ENCODE measurements around the gene SESN1. TPM values are rescaled to one million over a fixed set of nuclear protein-coding genes. Genes with fewer than 3 reads are reported as not detected.

The SESN1 gene
- polyA plus RNA-seq, 6 donors from 2014 or later: 28.4 to 148 (median 55.7) TPM

DNA sequence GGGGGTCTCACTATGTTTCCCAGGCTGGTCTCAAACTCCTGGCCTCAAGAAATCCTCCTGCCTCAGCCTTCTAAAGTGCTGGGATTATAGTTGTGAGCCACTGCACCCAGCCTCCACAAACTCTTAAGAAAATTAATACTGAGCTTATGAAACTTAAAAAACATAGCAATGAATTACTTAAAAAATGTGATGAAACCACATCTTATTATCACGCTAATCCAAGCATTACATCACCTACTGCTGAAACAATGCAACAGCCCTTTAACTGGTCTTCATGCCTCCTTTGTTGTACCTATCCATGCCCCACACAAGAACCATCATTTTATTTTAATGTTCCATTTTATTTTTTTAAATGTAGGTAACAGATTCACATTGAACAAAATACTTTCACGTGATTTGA, 24.9 kb downstream of the SESN1 start:
- Mint-ChIP-seq H3K36me3 (no peaks in the 10 kb centered on the region), H3K27ac (peak overlapping the region in 2 of 6 donors; percentile 21 to 26), H3K4me1 (peaks cover 13 to 39% (median 15%) of the 10 kb centered on the region in 3 donors), H3K9me3 (no peaks in the 10 kb centered on the region), H3K27me3 (no peaks in the 10 kb centered on the region), H3K4me3 (no peak overlapping the region)
- DNase-seq: no peak
- no peak for ATAC-seq (ENCODE audit: low read depth in 2 of 2)

DNA sequence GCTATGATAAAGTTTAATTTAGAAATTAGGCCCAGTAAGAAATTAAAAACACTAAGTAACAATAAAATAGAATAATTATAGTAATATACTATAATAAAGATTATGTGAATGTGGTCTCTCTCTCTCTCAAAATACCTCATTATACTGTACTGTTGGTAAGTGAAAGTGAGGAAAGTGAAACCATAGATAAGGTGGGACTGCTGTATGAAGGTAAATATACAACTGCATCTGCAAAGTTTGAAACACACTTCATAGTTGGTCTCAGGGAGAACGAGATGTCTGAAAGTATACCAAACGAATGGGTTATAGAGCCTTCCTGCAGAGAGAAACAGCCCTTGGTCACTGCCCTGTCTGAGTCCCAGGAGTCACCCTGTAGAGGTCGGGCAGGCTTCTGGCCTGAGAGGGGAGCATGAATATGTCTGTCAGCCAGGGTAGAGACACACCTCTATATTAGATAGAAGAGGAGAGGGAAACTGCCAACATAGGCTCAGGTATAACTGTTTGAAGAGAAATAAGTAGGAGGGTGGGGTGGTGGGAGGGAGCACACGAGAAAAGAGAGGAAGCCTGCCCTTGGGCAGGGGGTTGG, 31.8 kb downstream of the SESN1 start:
- Mint-ChIP-seq H3K9me3 (no peaks in the 10 kb centered on the region), H3K36me3 (no peaks in the 10 kb centered on the region), H3K27ac (peak overlapping the region in 1 of 6 donors; percentile 6), H3K27me3 (no peaks in the 10 kb centered on the region), H3K4me3 (peak overlapping the region in 1 of 8 donors; percentile 2), H3K4me1 (peaks cover 25 to 39% (median 28%) of the 10 kb centered on the region in 3 donors)
- ATAC-seq (ENCODE audit: low read depth in 2 of 2) (no peak), DNase-seq (no peak)

DNA sequence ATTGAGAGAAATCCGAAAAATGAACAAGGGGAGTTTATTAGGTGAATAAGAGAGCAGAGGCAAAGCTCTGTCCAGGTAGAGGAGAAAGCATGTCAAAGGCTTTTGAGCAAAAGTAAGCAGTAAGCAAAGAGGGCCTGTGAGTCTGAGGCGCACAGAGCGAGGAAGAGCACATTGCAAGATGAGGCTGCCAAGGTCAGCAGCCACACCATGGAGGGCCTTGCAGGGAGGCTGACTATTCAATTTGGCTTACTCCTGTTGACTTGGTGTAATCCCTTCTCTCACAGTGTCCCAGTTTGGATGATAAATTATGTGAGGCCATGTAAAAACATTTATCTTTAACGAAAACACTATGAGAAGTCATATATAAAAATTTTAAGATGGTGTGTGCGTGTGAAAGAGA, 32.4 kb downstream of the SESN1 start:
- Mint-ChIP-seq H3K9me3 (no peaks in the 10 kb centered on the region), H3K36me3 (no peaks in the 10 kb centered on the region), H3K4me1 (peaks cover 21 to 33% (median 28%) of the 10 kb centered on the region in 3 donors), H3K27me3 (no peaks in the 10 kb centered on the region), H3K27ac (peak overlapping the region in 1 of 6 donors; percentile 78), H3K4me3 (no peak overlapping the region)
- no peak for ATAC-seq (ENCODE audit: low read depth in 2 of 2)
- no peak for DNase-seq

GRCh38 chr6:109060571-109060970, 34.1 kb downstream of the SESN1 start:
- Mint-ChIP-seq H3K27me3 (no peaks in the 10 kb centered on the region), H3K4me3 (no peak overlapping the region), H3K36me3 (no peaks in the 10 kb centered on the region), H3K9me3 (no peaks in the 10 kb centered on the region), H3K4me1 (peaks cover 26 to 35% (median 33%) of the 10 kb centered on the region in 3 donors), H3K27ac (peak overlapping the region in 1 of 6 donors; percentile 6)
- DNase-seq: no peak
- no peak for ATAC-seq (ENCODE audit: low read depth in 2 of 2)

DNA sequence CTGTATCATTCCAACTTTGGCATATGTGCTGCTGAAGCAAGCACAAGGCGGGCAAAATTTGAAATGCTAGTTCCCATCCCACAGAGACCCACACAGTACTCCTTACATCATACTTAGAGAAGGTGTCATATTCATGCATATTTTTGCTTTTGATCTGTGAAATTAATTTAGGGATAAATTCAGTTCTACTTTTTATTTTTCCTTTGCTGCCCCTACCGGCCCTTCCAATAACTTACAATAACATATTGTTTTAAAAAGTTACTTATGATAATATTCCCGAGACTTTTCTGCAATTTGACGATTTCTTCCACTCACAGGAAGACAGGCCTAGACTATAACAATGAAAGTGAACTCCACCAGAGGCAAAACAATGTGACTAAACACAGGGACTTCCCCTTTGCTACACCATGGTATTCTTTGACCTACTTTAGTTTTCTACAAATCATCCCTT, 35.0 kb downstream of the SESN1 start:
- peak overlapping the region in 4 of 6 donors; percentile 0 to 92 (median 42) for H3K27ac Mint-ChIP-seq
- H3K36me3 Mint-ChIP-seq: no peaks in the 10 kb centered on the region
- ATAC-seq (ENCODE audit: low read depth in 2 of 2) (peak; percentile 81 to 95), DNase-seq (peak; percentile 7)
- H3K27me3 Mint-ChIP-seq: no peaks in the 10 kb centered on the region
- H3K9me3 Mint-ChIP-seq: no peaks in the 10 kb centered on the region
- H3K4me3 Mint-ChIP-seq: peak overlapping the region in 5 of 8 donors; percentile 10 to 55 (median 17)
- peaks cover 26 to 40% (median 36%) of the 10 kb centered on the region in 3 donors for H3K4me1 Mint-ChIP-seq

GRCh38 chr6:109059153-109059552, 35.5 kb downstream of the SESN1 start:
- no peak for DNase-seq
- ATAC-seq (ENCODE audit: low read depth in 2 of 2): no peak
- Mint-ChIP-seq H3K4me1 (peaks cover 26 to 37% (median 36%) of the 10 kb centered on the region in 3 donors), H3K27ac (peak overlapping the region in 1 of 6 donors; percentile 73), H3K4me3 (peak overlapping the region in 2 of 8 donors; percentile 10 to 17), H3K27me3 (no peaks in the 10 kb centered on the region), H3K36me3 (no peaks in the 10 kb centered on the region), H3K9me3 (no peaks in the 10 kb centered on the region)

- H3K4me1 Mint-ChIP-seq: peaks cover 26 to 36% (median 36%) of the 10 kb centered on the region in 3 donors
- no peaks in the 10 kb centered on the region for H3K27me3 Mint-ChIP-seq
- DNase-seq: no peak
- H3K27ac Mint-ChIP-seq: peak overlapping the region in 2 of 6 donors; percentile 4 to 78
- no peaks in the 10 kb centered on the region for H3K36me3 Mint-ChIP-seq
- no peak overlapping the region for H3K4me3 Mint-ChIP-seq
- no peaks in the 10 kb centered on the region for H3K9me3 Mint-ChIP-seq
- ATAC-seq (ENCODE audit: low read depth in 2 of 2): no peak
Measured at GRCh38 chr6:109058620-109059019, 36.0 kb downstream of the SESN1 start.

DNA sequence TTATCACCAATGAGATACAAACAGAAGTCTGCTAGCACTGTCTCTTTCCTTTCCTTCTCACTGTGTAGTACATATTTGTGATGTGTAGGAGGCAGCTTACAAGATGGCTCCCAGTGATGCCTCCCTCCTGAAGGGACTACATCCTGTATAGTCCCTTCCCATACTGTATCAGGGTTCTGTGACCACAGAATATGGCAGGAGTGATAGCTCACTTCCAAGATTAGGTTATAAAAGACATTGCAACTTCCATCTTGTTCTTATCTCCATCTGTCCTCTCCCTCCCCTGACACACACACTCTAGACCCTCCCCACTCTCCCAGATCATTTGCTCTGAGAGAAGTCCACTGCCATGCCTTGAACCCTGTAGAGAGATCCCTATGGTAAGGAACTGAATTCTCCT, 38.0 kb downstream of the SESN1 start:
- ATAC-seq (ENCODE audit: low read depth in 2 of 2): no peak
- no peak for DNase-seq
- no peaks in the 10 kb centered on the region for H3K9me3 Mint-ChIP-seq
- H3K4me3 Mint-ChIP-seq: peak overlapping the region in 1 of 8 donors; percentile 4
- peaks cover 33 to 45% (median 44%) of the 10 kb centered on the region in 3 donors for H3K4me1 Mint-ChIP-seq
- H3K27ac Mint-ChIP-seq: peak overlapping the region in 1 of 6 donors; percentile 45
- H3K27me3 Mint-ChIP-seq: no peaks in the 10 kb centered on the region
- H3K36me3 Mint-ChIP-seq: no peaks in the 10 kb centered on the region

GRCh38 chr6:109055771-109056235, 38.8 kb downstream of the SESN1 start:
- Mint-ChIP-seq H3K4me1 (peaks cover 35 to 50% (median 48%) of the 10 kb centered on the region in 3 donors), H3K4me3 (no peak overlapping the region), H3K9me3 (no peaks in the 10 kb centered on the region), H3K27me3 (no peaks in the 10 kb centered on the region), H3K27ac (peak overlapping the region in 1 of 6 donors; percentile 32), H3K36me3 (no peaks in the 10 kb centered on the region)
- ATAC-seq (ENCODE audit: low read depth in 2 of 2) (no peak), DNase-seq (no peak)

- peak overlapping the region in 3 of 8 donors; percentile 75 to 81 (median 78) for H3K4me3 Mint-ChIP-seq
- no peak for DNase-seq
- no peak for ATAC-seq (ENCODE audit: low read depth in 2 of 2)
- H3K9me3 Mint-ChIP-seq: peaks cover 0 to 4% (median 0%) of the 10 kb centered on the region in 7 donors
- H3K27ac Mint-ChIP-seq: peak overlapping the region in 2 of 6 donors; percentile 40 to 75
- H3K36me3 Mint-ChIP-seq: peaks cover 7% of the 10 kb centered on the region in 2 donors
- H3K27me3 Mint-ChIP-seq: no peaks in the 10 kb centered on the region
- H3K4me1 Mint-ChIP-seq: peaks cover 37 to 49% (median 37%) of the 10 kb centered on the region in 3 donors
Measured at GRCh38 chr6:109053336-109053735, 41.3 kb downstream of the SESN1 start.

DNA sequence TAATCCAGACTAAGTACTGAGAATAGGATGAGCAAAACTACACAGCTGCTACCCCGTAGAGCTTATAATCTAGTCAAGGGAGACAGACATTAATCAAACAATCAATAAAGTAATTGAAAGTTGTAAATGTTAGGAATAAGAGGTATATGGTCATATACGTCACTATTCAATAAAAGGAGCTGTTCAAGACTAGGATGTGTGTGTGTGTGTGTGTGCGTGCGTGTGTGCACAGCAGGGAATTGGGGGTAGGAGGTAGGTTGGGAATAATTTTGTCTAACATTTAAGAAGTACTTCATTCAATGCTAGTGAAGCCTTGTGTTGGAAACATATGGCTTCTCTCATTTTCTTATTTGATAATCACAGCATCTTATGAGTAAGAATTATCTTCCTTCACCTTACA, 41.8 kb downstream of the SESN1 start:
- H3K36me3 Mint-ChIP-seq: peaks cover 7% of the 10 kb centered on the region in 2 donors
- ATAC-seq (ENCODE audit: low read depth in 2 of 2) (no peak), DNase-seq (no peak)
- peaks cover 0 to 4% (median 0%) of the 10 kb centered on the region in 7 donors for H3K9me3 Mint-ChIP-seq
- peak overlapping the region in 4 of 6 donors; percentile 40 to 75 (median 60) for H3K27ac Mint-ChIP-seq
- H3K4me1 Mint-ChIP-seq: peaks cover 35 to 49% (median 36%) of the 10 kb centered on the region in 3 donors
- no peaks in the 10 kb centered on the region for H3K27me3 Mint-ChIP-seq
- H3K4me3 Mint-ChIP-seq: peak overlapping the region in 6 of 8 donors; percentile 43 to 81 (median 74)

- Mint-ChIP-seq H3K4me1 (peaks cover 35 to 49% (median 36%) of the 10 kb centered on the region in 3 donors), H3K4me3 (peak overlapping the region in 7 of 8 donors; percentile 43 to 81 (median 74)), H3K36me3 (peaks cover 7% of the 10 kb centered on the region in 2 donors), H3K27ac (peak overlapping the region in 5 of 6 donors; percentile 22 to 75 (median 47)), H3K27me3 (no peaks in the 10 kb centered on the region), H3K9me3 (peaks cover 0 to 4% (median 0%) of the 10 kb centered on the region in 7 donors)
- DNase-seq (no peak), ATAC-seq (ENCODE audit: low read depth in 2 of 2) (peak; percentile 41 to 47)
Measured at GRCh38 chr6:109052018-109052651, 42.5 kb downstream of the SESN1 start.

DNA sequence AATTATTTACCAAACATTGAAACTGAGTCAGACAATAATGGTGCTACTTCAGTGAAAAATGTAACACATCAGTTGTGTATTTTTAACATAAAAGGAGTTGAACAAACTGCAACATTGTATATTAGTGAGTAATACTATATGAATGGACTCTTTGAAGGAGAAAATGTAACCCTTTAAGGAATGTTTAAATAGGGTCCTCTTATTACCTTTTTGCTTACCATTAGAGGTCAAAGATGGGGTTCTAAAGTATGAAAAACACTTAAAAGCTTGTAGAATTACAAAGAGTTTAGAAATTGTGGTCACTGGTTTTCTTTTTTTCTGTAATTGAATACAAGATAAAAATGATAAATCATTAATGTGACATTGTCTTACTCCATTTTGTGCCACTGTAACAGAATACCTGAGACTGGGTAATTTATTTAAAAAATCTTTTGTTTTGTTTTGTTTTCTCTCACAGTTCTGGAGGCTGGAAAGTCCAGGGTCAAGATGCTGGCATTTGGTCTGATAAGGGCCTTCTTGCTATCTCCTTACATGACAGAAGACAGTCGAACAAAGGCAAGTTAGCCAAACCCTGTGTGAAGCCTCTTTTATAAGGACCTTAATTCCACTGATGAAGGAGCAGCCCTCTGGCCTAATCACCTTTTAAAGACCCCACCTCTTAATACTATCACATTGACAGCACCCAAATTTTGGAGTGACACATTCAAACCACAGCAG, 43.2 kb downstream of the SESN1 start:
- DNase-seq (no peak), ATAC-seq (ENCODE audit: low read depth in 2 of 2) (no peak)
- peaks cover 29 to 43% (median 31%) of the 10 kb centered on the region in 3 donors for H3K4me1 Mint-ChIP-seq
- H3K4me3 Mint-ChIP-seq: peak overlapping the region in 5 of 8 donors; percentile 15 to 78 (median 37)
- H3K27ac Mint-ChIP-seq: peak overlapping the region in 1 of 6 donors; percentile 59
- no peaks in the 10 kb centered on the region for H3K27me3 Mint-ChIP-seq
- H3K36me3 Mint-ChIP-seq: peaks cover 7% of the 10 kb centered on the region in 2 donors
- peaks cover 0 to 4% (median 0%) of the 10 kb centered on the region in 7 donors for H3K9me3 Mint-ChIP-seq
